Fibroblast of lung (primary cell): ENCODE results near the gene B3GNT8.
"Not testable (repeated sequence)": the region's sequence is repeated elsewhere in the genome, so short reads cannot be mapped to it uniquely, and the experiment has no call there.

Experiments
- EZH2 ChIP-seq: IDR thresholded peaks from 2 replicates; pipeline ENCODE4 v1.5.1; 2012; ENCODE audit warnings: low read length, control low read depth, mild to moderate bottlenecking; ENCODE audit errors: missing control alignments
- TF ChIP-seq, protein P1 (sequence below), 2 donors: IDR thresholded peaks in 1 of 2; conservative IDR thresholded peaks in 1 of 2; 1 replicate in 1 of 2; 2 replicates in 1 of 2; pipeline ENCODE4 v1.5.1; 2011 to 2012; ENCODE audit warnings: low read length in 2 of 2, control low read depth in 1 of 2, inconsistent platforms in 1 of 2, low read depth in 1 of 2, mild to moderate bottlenecking in 1 of 2

DNA sequence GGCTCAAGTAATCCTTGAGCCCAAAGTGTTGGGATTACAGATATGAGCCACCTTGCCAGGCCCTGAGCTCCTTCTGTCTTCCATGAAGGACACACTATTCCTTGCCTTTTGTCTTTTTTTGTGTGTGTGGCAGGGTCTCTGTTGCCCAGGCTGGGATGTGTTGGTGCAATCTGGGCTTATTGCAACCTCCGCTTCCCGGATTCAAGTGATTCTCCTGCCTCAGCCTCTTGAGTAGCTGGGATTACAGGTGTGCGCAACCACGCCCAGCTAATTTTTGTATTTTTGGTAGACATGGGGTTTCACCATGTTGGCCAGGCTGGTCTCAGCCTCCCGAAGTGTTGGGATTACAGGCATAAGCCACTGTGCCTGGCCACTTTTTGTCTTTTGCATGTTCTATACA lies 18.3 kb downstream of the B3GNT8 start:
- TF ChIP-seq, protein P1, sequence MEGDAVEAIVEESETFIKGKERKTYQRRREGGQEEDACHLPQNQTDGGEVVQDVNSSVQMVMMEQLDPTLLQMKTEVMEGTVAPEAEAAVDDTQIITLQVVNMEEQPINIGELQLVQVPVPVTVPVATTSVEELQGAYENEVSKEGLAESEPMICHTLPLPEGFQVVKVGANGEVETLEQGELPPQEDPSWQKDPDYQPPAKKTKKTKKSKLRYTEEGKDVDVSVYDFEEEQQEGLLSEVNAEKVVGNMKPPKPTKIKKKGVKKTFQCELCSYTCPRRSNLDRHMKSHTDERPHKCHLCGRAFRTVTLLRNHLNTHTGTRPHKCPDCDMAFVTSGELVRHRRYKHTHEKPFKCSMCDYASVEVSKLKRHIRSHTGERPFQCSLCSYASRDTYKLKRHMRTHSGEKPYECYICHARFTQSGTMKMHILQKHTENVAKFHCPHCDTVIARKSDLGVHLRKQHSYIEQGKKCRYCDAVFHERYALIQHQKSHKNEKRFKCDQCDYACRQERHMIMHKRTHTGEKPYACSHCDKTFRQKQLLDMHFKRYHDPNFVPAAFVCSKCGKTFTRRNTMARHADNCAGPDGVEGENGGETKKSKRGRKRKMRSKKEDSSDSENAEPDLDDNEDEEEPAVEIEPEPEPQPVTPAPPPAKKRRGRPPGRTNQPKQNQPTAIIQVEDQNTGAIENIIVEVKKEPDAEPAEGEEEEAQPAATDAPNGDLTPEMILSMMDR (conservative IDR thresholded peaks at IDR 0.05 in 1 of 2, IDR thresholded peaks at IDR 0.05 in 1 of 2; ENCODE audit: low read depth in 1 of 2, low read length in 2 of 2) = not testable (repeated sequence)
- not testable (repeated sequence) for TF ChIP-seq EZH2
